OCI-LY7 (cell line): ENCODE measurements around the gene EIF4G3. TPM values are rescaled to one million over a fixed set of nuclear protein-coding genes. Genes with fewer than 3 reads are reported as not detected.

Experiments used
- BruUV-seq: library from RNA; stranded (reverse); fragments of 400-500 nt; replicated peaks from 2 replicates; lab custom pipeline; 2021; lab: Mats Ljungman, UMichigan
- CTCF ChIA-PET: fragments of 300-600 bp; sonication (Branson Sonifier 250); formaldehyde crosslinking; loops from one replicate; lab custom pipeline; 2022; ENCODE audit warnings: antibody characterized with exemption; ENCODE audit not compliant: unreplicated experiment; lab: Charles Lee
- POLR2A ChIA-PET: fragments of 300-600 bp; sonication (Branson Sonifier 250); formaldehyde crosslinking; loops from one replicate; lab custom pipeline; 2022; ENCODE audit warnings: antibody characterized with exemption; lab: Charles Lee
- DNase-seq: peaks from one replicate; pipeline ENCODE4 v3.0.0-alpha.2; 2015; ENCODE audit warnings: low spot score
- H2AFZ ChIP-seq: fragments of 200-600 bp; sonication (generic), shearing (Covaris generic); 2 replicates; pipeline ENCODE4 v1.6.1; 2014; ENCODE audit warnings: mild to moderate bottlenecking, antibody characterized with exemption, low read length, moderate library complexity
- H3K27ac ChIP-seq: fragments of 200-600 bp; sonication (generic); 2 replicates; pipeline ENCODE4 v1.5.1; 2014; ENCODE audit warnings: mixed run types, low read depth, mild to moderate bottlenecking, moderate library complexity, low read length, inconsistent platforms; ENCODE audit not compliant: poor library complexity, severe bottlenecking
- H3K36me3 ChIP-seq: fragments of 200-600 bp; sonication (generic); 2 replicates; pipeline ENCODE4 v1.6.1; 2014; ENCODE audit warnings: mild to moderate bottlenecking, antibody characterized with exemption, low read length, moderate library complexity, mixed read lengths; ENCODE audit not compliant: insufficient read depth
- H3K4me1 ChIP-seq: fragments of 200-600 bp; sonication (generic); 2 replicates; pipeline ENCODE4 v1.5.1; 2014; ENCODE audit warnings: mild to moderate bottlenecking, low read length; ENCODE audit not compliant: insufficient read depth, poor library complexity, severe bottlenecking
- H3K4me2 ChIP-seq: fragments of 200-600 bp; sonication (generic); 2 replicates; pipeline ENCODE4 v1.6.1; 2014; ENCODE audit warnings: mild to moderate bottlenecking, low read length
- H3K4me3 ChIP-seq: fragments of 200-600 bp; sonication (generic); 2 replicates; pipeline ENCODE4 v1.5.1; 2014; ENCODE audit warnings: mild to moderate bottlenecking, low read depth, low read length; ENCODE audit not compliant: poor library complexity, severe bottlenecking
- H3K79me2 ChIP-seq: fragments of 200-600 bp; sonication (generic); 2 replicates; pipeline ENCODE4 v1.6.1; 2016; ENCODE audit warnings: low read depth, mild to moderate bottlenecking, low read length, moderate library complexity, mixed read lengths; ENCODE audit not compliant: insufficient read depth
- H3K9me2 ChIP-seq: fragments of 200-600 bp; sonication (generic); 2 replicates; pipeline ENCODE4 v1.6.1; 2016; ENCODE audit warnings: mild to moderate bottlenecking, low read length, mixed read lengths; ENCODE audit not compliant: insufficient read depth
- H3K9me3 ChIP-seq: fragments of 200-600 bp; sonication (generic); 2 replicates; pipeline ENCODE4 v1.6.1; 2014; ENCODE audit warnings: mild to moderate bottlenecking, mixed run types, low read length, mixed read lengths
- H4K20me1 ChIP-seq: fragments of 200-600 bp; sonication (generic); 2 replicates; pipeline ENCODE4 v1.6.1; 2014; ENCODE audit warnings: mild to moderate bottlenecking, antibody characterized with exemption, low read length, moderate library complexity, mixed read lengths; ENCODE audit not compliant: insufficient read depth
- CTCF ChIP-seq: fragments of 200-600 bp; sonication (generic); conservative IDR thresholded peaks from 2 replicates; pipeline ENCODE4 v1.5.1; 2014; ENCODE audit warnings: mild to moderate bottlenecking, antibody characterized with exemption, low read length, moderate library complexity, mixed read lengths
- EZH2phosphoT487 ChIP-seq: fragments of 200-600 bp; sonication (generic); IDR thresholded peaks from 2 replicates; pipeline ENCODE4 v1.6.1; 2018; ENCODE audit warnings: low read depth, borderline replicate concordance, mild to moderate bottlenecking, mixed run types, antibody characterized with exemption, low read length, moderate library complexity, mixed read lengths
- intact Hi-C: fragments of 100-400 bp; cut with micrococcal nuclease; formaldehyde crosslinking; loops from one replicate; pipeline ENCODE4 v1.10.0; 2022; ENCODE audit not compliant: unreplicated experiment
- total RNA-seq, 2 experiments: library from RNA; depleted of rRNA in 1 of 2; stranded (reverse); fragments of >200 nt in 1 of 2; shearing (Covaris generic) in 1 of 2; gene quantifications; 2 replicates each; pipeline ENCODE4 v1.2.3, GENCODE V29; 2014 to 2022

The EIF4G3 gene
- total RNA-seq, 2 experiments from 2014 or later = 28.5 to 62.1 TPM

- H3K9me2 ChIP-seq = no peaks in the 10 kb centered on the region
- H3K36me3 ChIP-seq = peaks cover 20% of the 10 kb centered on the region
- H3K79me2 ChIP-seq = no peaks in the 10 kb centered on the region
- H4K20me1 ChIP-seq = no peaks in the 10 kb centered on the region
- no peak for DNase-seq
- no peak for TF ChIP-seq EZH2phosphoT487
- TF ChIP-seq CTCF = no peak
- H3K4me3 ChIP-seq = no peak overlapping the region
- no peak overlapping the region for H2AFZ ChIP-seq
- H3K9me3 ChIP-seq = peaks cover 13% of the 10 kb centered on the region; the same call in 1 of the 2 replicates
- H3K4me2 ChIP-seq = no peak overlapping the region
- no TSS peak for BruUV-seq
- H3K4me1 ChIP-seq = no peaks in the 10 kb centered on the region
- ChIA-PET POLR2A (no interaction called here), CTCF (no interaction called here)
- intact Hi-C loops = no loop called here
- H3K27ac ChIP-seq = no peak overlapping the region
Measured at GRCh38 chr1:21035794-21036193, 140.9 kb downstream of the EIF4G3 start.

DNA sequence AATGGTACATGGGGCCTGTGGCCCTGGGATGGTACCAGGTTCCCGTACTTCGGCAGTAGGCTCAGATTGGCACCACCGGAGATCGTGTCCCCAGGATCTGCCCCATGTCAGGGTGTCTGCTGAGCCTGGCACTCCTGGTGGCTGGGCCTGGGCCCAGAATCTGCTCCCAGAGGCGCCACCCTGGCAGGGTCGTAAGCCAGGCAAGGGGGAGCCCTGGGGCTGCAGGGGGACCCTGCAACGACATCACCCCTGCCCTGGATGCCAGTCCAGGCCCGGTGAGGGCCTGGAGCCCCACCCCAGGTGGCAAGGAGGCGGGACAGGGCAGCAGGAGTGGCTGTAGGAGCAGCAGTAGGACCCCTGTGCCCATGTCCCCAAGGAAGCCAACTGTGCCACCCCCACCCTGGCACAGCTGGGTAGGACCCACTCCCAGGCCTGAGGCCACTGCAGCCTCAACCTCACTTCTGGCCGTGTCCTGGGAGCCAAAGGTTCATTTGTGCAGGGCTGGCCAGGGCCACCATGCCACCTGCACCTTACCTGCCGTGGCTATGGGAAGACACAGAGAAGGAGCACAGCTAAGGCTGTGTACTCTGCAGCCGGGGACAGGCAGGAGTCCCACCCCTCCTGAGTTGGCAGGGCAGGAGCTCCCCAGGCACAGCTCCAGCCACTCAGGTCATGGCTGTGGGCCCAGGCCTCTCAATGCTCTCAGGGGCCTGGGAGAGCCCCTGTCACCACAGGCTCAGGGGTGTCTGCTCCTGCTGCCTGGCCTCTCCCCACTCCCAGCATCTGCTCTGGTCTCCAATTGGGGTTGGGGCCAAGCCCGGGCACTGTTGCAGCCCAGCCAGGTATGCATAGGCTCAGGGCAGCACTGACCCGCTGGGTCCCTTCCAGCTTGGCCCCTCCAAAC, 141.7 kb downstream of the EIF4G3 start:
- peaks cover 26% of the 10 kb centered on the region for H3K36me3 ChIP-seq
- no peak for DNase-seq
- no peaks in the 10 kb centered on the region for H3K79me2 ChIP-seq
- TF ChIP-seq CTCF (no peak), EZH2phosphoT487 (no peak)
- ChIA-PET CTCF (no interaction called here), POLR2A (interaction anchor here (0.7 kb wide), 1 partner anchor 42 kb away, joined by 3 read pairs; no protein-coding TSS in a partner anchor)
- H3K4me1 ChIP-seq = no peaks in the 10 kb centered on the region
- no peaks in the 10 kb centered on the region for H3K9me2 ChIP-seq
- no peaks in the 10 kb centered on the region for H4K20me1 ChIP-seq
- no peak overlapping the region for H3K27ac ChIP-seq
- peaks cover 13% of the 10 kb centered on the region; the same call in 1 of the 2 replicates for H3K9me3 ChIP-seq
- no peak overlapping the region for H3K4me2 ChIP-seq
- no TSS peak for BruUV-seq
- intact Hi-C loops = no loop called here
- H2AFZ ChIP-seq = no peak overlapping the region
- no peak overlapping the region for H3K4me3 ChIP-seq

- TF ChIP-seq EZH2phosphoT487 = no peak
- TF ChIP-seq CTCF = no peak
- Histone ChIP-seq H3K4me1 (no peaks in the 10 kb centered on the region), H3K4me2 (no peak overlapping the region), H3K4me3 (no peak overlapping the region), H3K9me3 (peaks cover 13% of the 10 kb centered on the region; the same call in 1 of the 2 replicates), H2AFZ (no peak overlapping the region), H3K9me2 (no peaks in the 10 kb centered on the region), H3K36me3 (peaks cover 27% of the 10 kb centered on the region), H4K20me1 (no peaks in the 10 kb centered on the region), H3K27ac (no peak overlapping the region), H3K79me2 (no peaks in the 10 kb centered on the region)
- no peak for DNase-seq
- CTCF ChIA-PET = no interaction called here
- intact Hi-C loops = no loop called here
- POLR2A ChIA-PET = no interaction called here
- BruUV-seq = no TSS peak
Measured at GRCh38 chr1:21032741-21033140, 144.0 kb downstream of the EIF4G3 start.
